Spleen (tissue), 11 donors: Measurements from ENCODE around the gene ROBO1. TPM values are rescaled to one million over a fixed set of nuclear protein-coding genes. Genes with fewer than 3 reads are reported as not detected.
A peak's percentile ranks its signal among the peaks of the same experiment; 100 is the strongest.

Experiments
- DNase-seq: peaks from one replicate; pipeline ENCODE4 v3.0.0-alpha.2; 2020
- H3K27ac ChIP-seq, 8 donors: fragments of 200-600 bp; sonication (generic) in 7 of 8; 1 replicate in 4 of 8; 2 replicates in 4 of 8; pipeline versions ENCODE4 v1.5.0 to v1.8.0; 2016 to 2021; ENCODE audit warnings: inconsistent platforms in 4 of 8, mild to moderate bottlenecking in 4 of 8, moderate library complexity in 1 of 8
- H3K27me3 ChIP-seq, 7 donors: fragments of 200-600 bp; sonication (generic) in 6 of 7; replicated peaks in 1 of 7; 1 replicate in 4 of 7; 2 replicates in 3 of 7; pipeline versions ENCODE4 v1.5.0 to v1.8.0; 2016 to 2021; ENCODE audit warnings: inconsistent platforms in 3 of 7, mild to moderate bottlenecking in 1 of 7
- H3K36me3 ChIP-seq, 6 donors: fragments of 200-600 bp; sonication (generic) in 5 of 6; 1 replicate in 4 of 6; 2 replicates in 2 of 6; pipeline versions ENCODE4 v1.5.0 to v1.8.0; 2016 to 2021; ENCODE audit warnings: inconsistent platforms in 2 of 6
- H3K4me1 ChIP-seq, 6 donors: fragments of 200-600 bp; sonication (generic) in 5 of 6; 1 replicate in 3 of 6; 2 replicates in 3 of 6; pipeline versions ENCODE4 v1.5.0 to v1.8.0; 2016 to 2021; ENCODE audit warnings: inconsistent platforms in 3 of 6
- H3K4me3 ChIP-seq, 8 donors: fragments of 200-600 bp; sonication (generic) in 7 of 8; 1 replicate in 4 of 8; 2 replicates in 4 of 8; pipeline versions ENCODE4 v1.5.0 to v1.8.0; 2016 to 2021; ENCODE audit warnings: inconsistent platforms in 4 of 8, mild to moderate bottlenecking in 4 of 8, moderate library complexity in 2 of 8
- H3K9me3 ChIP-seq, 8 donors: fragments of 200-600 bp; sonication (generic) in 7 of 8; 1 replicate in 4 of 8; 2 replicates in 4 of 8; pipeline versions ENCODE4 v1.5.0 to v1.8.0; 2016 to 2021; ENCODE audit warnings: inconsistent platforms in 4 of 8
- CTCF ChIP-seq, 11 experiments: fragments of 200-600 bp in 7 of 11; fragments of 450-650 bp in 4 of 11; sonication (generic) in 4 of 11; IDR thresholded peaks in 8 of 11; conservative IDR thresholded peaks in 3 of 11; 1 replicate in 7 of 11; 2 replicates in 4 of 11; pipeline versions ENCODE4 v1.4.0 to v1.8.0; 2016 to 2021; ENCODE audit warnings: antibody characterized with exemption in 11 of 11, inconsistent platforms in 4 of 11, mild to moderate bottlenecking in 1 of 11
- POLR2A ChIP-seq, 3 donors: fragments of 450-650 bp; IDR thresholded peaks; one replicate each; pipeline ENCODE4 v1.5.1; 2017; ENCODE audit warnings: antibody characterized with exemption in 3 of 3, mild to moderate bottlenecking in 1 of 3
- POLR2AphosphoS5 ChIP-seq, 3 donors: sonication (generic); formaldehyde crosslinking; IDR thresholded peaks; one replicate each; pipeline ENCODE4 v1.5.1; 2017; ENCODE audit warnings: antibody characterized with exemption in 3 of 3
- WGBS, 5 donors: extraction: QIAGEN DNeasy Blood & Tissue Kit in 3 of 5; methylation state at CpG; one replicate each; pipeline versions ENCODE4 v1.1.5 to v1.1.7; 2013 to 2018; 5-methylcytosine and 5-hydroxymethylcytosine counted together
- intact Hi-C: fragments of 100-400 bp; cut with DNase I; formaldehyde crosslinking; loops from one replicate; pipeline ENCODE4 v1.15.0; 2023; ENCODE audit warnings: low total_unique reads
- polyA plus RNA-seq, 3 donors: library from polyadenylated mRNA; stranded (reverse); fragments of 200-250 nt; gene quantifications; one replicate each; pipeline ENCODE4 v1.2.1, GENCODE V29; 2013
- total RNA-seq, 7 donors: library from RNA; depleted of rRNA in 3 of 7; stranded (reverse); fragments of >200 nt in 3 of 7; fragmentation: NEBNext Ultra II Directional in 4 of 7; extraction: Animal tissue kit (Norgen Biotek cat#: 25700) in 4 of 7; gene quantifications; one replicate each; pipeline versions ENCODE4 v1.1.0 to v1.2.1, GENCODE V29; 2016 to 2021
- donor health status: healthy with polysubstance abuse.
- donor health status: DM: no; HTN: no; CAD: no; lungs with moderate emphysema.
- donor health status: DM: no; HTN: no; CAD: no.
- donor health status: Bipolar disorder and iron deficiency.
- donor health status: healthy.
- donor health status: DM: no; HTN: no; CAD: no.
- donor health status: DM: yes; HTN: yes; CAD: no.

The ROBO1 gene
- total and polyA plus RNA-seq, 10 donors, result 3.4 to 37.3 (median 26.0) TPM

- Histone ChIP-seq H3K27ac (no peak overlapping the region), H3K36me3 (no peaks in the 10 kb centered on the region), H3K9me3 (peaks cover 0 to 23% (median 17%) of the 10 kb centered on the region in 8 donors), H3K27me3 (no peaks in the 10 kb centered on the region), H3K4me1 (no peaks in the 10 kb centered on the region), H3K4me3 (no peak overlapping the region)
- TF ChIP-seq POLR2A (IDR thresholded peaks at IDR 0.05) (no peak), POLR2AphosphoS5 (IDR thresholded peaks at IDR 0.05) (no peak), CTCF (IDR thresholded peaks at IDR 0.05 in 8 of 11, conservative IDR thresholded peaks at IDR 0.05 in 3 of 11) (peak in 1 of 11 experiments; percentile 14)
- intact Hi-C loops, result no loop called here
- DNase-seq, result no peak
These were observed 779.5 kb downstream of the ROBO1 start for GRCh38 chr3:78988324-78988723.

GRCh38 chr3:78986416-78987101, 781.2 kb downstream of the ROBO1 start:
- TF ChIP-seq POLR2AphosphoS5 (IDR thresholded peaks at IDR 0.05) (no peak), CTCF (IDR thresholded peaks at IDR 0.05 in 8 of 11, conservative IDR thresholded peaks at IDR 0.05 in 3 of 11) (no peak), POLR2A (IDR thresholded peaks at IDR 0.05) (no peak)
- WGBS, 5 donors, result 63 to 69% (median 66%) methylated on average over 5 of the region's 5 CpGs
- intact Hi-C loops, result no loop called here
- H3K4me1 ChIP-seq, result no peaks in the 10 kb centered on the region
- H3K36me3 ChIP-seq, result no peaks in the 10 kb centered on the region
- DNase-seq, result no peak
- no peaks in the 10 kb centered on the region for H3K27me3 ChIP-seq
- H3K9me3 ChIP-seq, result peaks cover 0 to 11% (median 6%) of the 10 kb centered on the region in 8 donors
- H3K4me3 ChIP-seq, result no peak overlapping the region
- no peak overlapping the region for H3K27ac ChIP-seq

GRCh38 chr3:78985981-78986380, 781.8 kb downstream of the ROBO1 start:
- peaks cover 0 to 5% (median under 1%) of the 10 kb centered on the region in 8 donors for H3K9me3 ChIP-seq
- H3K27ac ChIP-seq, result no peak overlapping the region
- DNase-seq, result no peak
- H3K36me3 ChIP-seq, result no peaks in the 10 kb centered on the region
- no peaks in the 10 kb centered on the region for H3K4me1 ChIP-seq
- no peaks in the 10 kb centered on the region for H3K27me3 ChIP-seq
- no peak for TF ChIP-seq POLR2A (IDR thresholded peaks at IDR 0.05)
- intact Hi-C loops, result no loop called here
- no peak overlapping the region for H3K4me3 ChIP-seq
- WGBS, 5 donors, result 67 to 88% (median 74%) methylated on average over 2 of the region's 2 CpGs

GRCh38 chr3:78979028-78979427, 788.8 kb downstream of the ROBO1 start:
- H3K27me3 ChIP-seq, result no peaks in the 10 kb centered on the region
- H3K36me3 ChIP-seq, result no peaks in the 10 kb centered on the region
- 45 to 76% (median 62%) methylated on average over 4 of the region's 4 CpGs for WGBS, 5 donors
- H3K4me3 ChIP-seq, result no peak overlapping the region
- no peaks in the 10 kb centered on the region for H3K4me1 ChIP-seq
- TF ChIP-seq POLR2AphosphoS5 (IDR thresholded peaks at IDR 0.05) (no peak), POLR2A (IDR thresholded peaks at IDR 0.05) (no peak), CTCF (IDR thresholded peaks at IDR 0.05 in 8 of 11, conservative IDR thresholded peaks at IDR 0.05 in 3 of 11) (no peak)
- H3K9me3 ChIP-seq, result no peaks in the 10 kb centered on the region
- H3K27ac ChIP-seq, result no peak overlapping the region
- intact Hi-C loops, result no loop called here
- DNase-seq, result no peak
